ENCODE data around the gene BICDL2. TPM values are rescaled to one million over a fixed set of nuclear protein-coding genes. Genes with fewer than 3 reads are reported as not detected.

BICDL2 gene
- polyA plus RNA-seq, 4 donors: 19.1 to 47.8 (median 33.5) TPM

DNA sequence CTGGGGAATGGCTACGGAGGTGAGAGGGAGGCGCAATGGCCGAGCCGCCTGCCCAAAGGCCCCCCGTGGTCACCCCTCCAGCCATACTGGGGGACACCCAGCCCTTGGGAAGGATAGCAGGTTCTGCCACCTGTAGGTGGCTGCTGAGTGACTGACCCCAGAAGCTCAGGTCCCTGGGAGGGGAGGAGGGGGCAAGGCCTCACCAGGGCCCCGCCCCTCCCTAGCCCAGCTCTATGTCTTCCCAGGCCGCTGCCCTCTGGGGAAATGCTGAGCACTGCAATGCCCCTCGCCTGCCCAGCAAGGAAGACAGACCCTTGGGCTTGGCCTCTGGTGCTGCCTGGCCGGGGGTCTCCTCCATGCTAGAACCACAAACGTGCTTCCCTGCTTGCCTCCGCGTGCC, 35.4 kb downstream of the BICDL2 start:
- no peak for DNase-seq
- Histone ChIP-seq H3K4me3 (ENCODE audit: low read depth in 1 of 3, low read length in 3 of 3) (no peak overlapping the region), H3K27me3 (ENCODE audit: control insufficient read depth in 3 of 3, insufficient read depth in 3 of 3, low read length in 3 of 3) (no peaks in the 10 kb centered on the region), H3K9me3 (ENCODE audit: control insufficient read depth in 2 of 2, insufficient read depth in 1 of 2, low read depth in 1 of 2, low read length in 1 of 2) (no peaks in the 10 kb centered on the region), H3K36me3 (ENCODE audit: control insufficient read depth in 3 of 3, insufficient read depth in 2 of 3, low read depth in 1 of 3, low read length in 3 of 3) (peaks cover 0 to 48% (median 0%) of the 10 kb centered on the region in 3 donors), H3K27ac (ENCODE audit: low read depth in 1 of 3, low read length in 2 of 3) (no peak overlapping the region), H3K4me1 (ENCODE audit: control insufficient read depth in 3 of 3, insufficient read depth in 2 of 3, low read depth in 1 of 3, low read length in 2 of 3) (no peaks in the 10 kb centered on the region)
- no peak for FAIRE-seq
- WGBS, 3 donors: 79 to 91% (median 90%) methylated on average over 12 of the region's 12 CpGs

DNA sequence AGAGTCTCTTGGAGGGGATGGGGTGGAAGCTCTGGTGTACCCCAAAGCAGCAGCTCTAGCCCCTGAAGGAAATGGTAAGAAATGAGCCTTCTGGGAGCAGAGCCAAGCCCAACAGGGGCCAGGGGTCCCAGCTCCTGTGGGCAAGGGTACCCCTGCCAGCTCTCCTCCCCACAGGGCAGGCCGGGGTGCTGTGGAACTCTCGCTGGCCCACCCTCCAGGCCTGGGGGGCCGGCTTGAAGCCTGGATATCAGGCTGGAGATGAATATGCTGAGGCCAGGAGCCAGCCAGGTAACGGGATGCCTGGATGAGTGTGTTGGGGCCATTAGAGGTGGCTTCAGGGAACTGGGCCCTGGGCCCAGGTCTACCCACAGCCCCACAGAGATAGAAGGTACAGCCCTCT, 36.2 kb downstream of the BICDL2 start:
- H3K9me3 ChIP-seq (ENCODE audit: control insufficient read depth in 2 of 2, insufficient read depth in 1 of 2, low read depth in 1 of 2, low read length in 1 of 2): no peaks in the 10 kb centered on the region
- no peak for FAIRE-seq
- H3K27ac ChIP-seq (ENCODE audit: low read depth in 1 of 3, low read length in 2 of 3): no peak overlapping the region
- no peak for DNase-seq
- H3K4me3 ChIP-seq (ENCODE audit: low read depth in 1 of 3, low read length in 3 of 3): no peak overlapping the region
- H3K27me3 ChIP-seq (ENCODE audit: control insufficient read depth in 3 of 3, insufficient read depth in 3 of 3, low read length in 3 of 3): no peaks in the 10 kb centered on the region
- no peaks in the 10 kb centered on the region for H3K4me1 ChIP-seq (ENCODE audit: control insufficient read depth in 3 of 3, insufficient read depth in 2 of 3, low read depth in 1 of 3, low read length in 2 of 3)
- H3K36me3 ChIP-seq (ENCODE audit: control insufficient read depth in 3 of 3, insufficient read depth in 2 of 3, low read depth in 1 of 3, low read length in 3 of 3): peaks cover 0 to 43% (median 0%) of the 10 kb centered on the region in 3 donors
- WGBS, 3 donors: 76 to 87% (median 84%) methylated on average over 4 of the region's 4 CpGs

DNA sequence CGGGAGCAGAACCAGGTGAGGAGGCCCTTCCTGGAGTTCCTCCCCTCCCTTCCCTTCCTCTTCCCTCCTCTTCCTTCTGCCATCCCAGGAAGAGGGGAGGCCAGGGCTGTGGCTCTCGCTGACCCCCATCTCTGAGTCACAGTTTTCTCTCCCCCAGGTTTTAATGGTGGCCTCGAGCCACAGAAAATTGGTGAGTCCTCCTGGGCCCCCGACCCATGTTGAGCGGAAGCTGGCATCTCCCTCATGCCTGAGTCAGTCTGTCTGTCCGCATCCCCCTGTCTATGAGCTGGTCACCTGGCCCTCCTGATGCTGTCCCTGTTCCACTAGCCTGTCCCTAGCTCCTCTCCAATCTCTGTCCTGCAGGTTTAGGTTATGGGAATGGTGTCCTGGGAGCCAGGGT, 36.8 kb downstream of the BICDL2 start:
- DNase-seq: no peak
- no peak overlapping the region for H3K27ac ChIP-seq (ENCODE audit: low read depth in 1 of 3, low read length in 2 of 3)
- H3K36me3 ChIP-seq (ENCODE audit: control insufficient read depth in 3 of 3, insufficient read depth in 2 of 3, low read depth in 1 of 3, low read length in 3 of 3): peaks cover 0 to 43% (median 0%) of the 10 kb centered on the region in 3 donors
- WGBS, 3 donors: 88 to 93% (median 92%) methylated on average over 6 of the region's 6 CpGs
- H3K9me3 ChIP-seq (ENCODE audit: control insufficient read depth in 2 of 2, insufficient read depth in 1 of 2, low read depth in 1 of 2, low read length in 1 of 2): no peaks in the 10 kb centered on the region
- no peaks in the 10 kb centered on the region for H3K4me1 ChIP-seq (ENCODE audit: control insufficient read depth in 3 of 3, insufficient read depth in 2 of 3, low read depth in 1 of 3, low read length in 2 of 3)
- no peaks in the 10 kb centered on the region for H3K27me3 ChIP-seq (ENCODE audit: control insufficient read depth in 3 of 3, insufficient read depth in 3 of 3, low read length in 3 of 3)
- FAIRE-seq: no peak
- no peak overlapping the region for H3K4me3 ChIP-seq (ENCODE audit: low read depth in 1 of 3, low read length in 3 of 3)

GRCh38 chr16:2996298-2996697, 40.4 kb downstream of the BICDL2 start:
- DNase-seq: no peak
- Histone ChIP-seq H3K4me3 (ENCODE audit: low read depth in 1 of 3, low read length in 3 of 3) (no peak overlapping the region), H3K27me3 (ENCODE audit: control insufficient read depth in 3 of 3, insufficient read depth in 3 of 3, low read length in 3 of 3) (no peaks in the 10 kb centered on the region), H3K9me3 (ENCODE audit: control insufficient read depth in 2 of 2, insufficient read depth in 1 of 2, low read depth in 1 of 2, low read length in 1 of 2) (no peaks in the 10 kb centered on the region), H3K27ac (ENCODE audit: low read depth in 1 of 3, low read length in 2 of 3) (no peak overlapping the region), H3K36me3 (ENCODE audit: control insufficient read depth in 3 of 3, insufficient read depth in 2 of 3, low read depth in 1 of 3, low read length in 3 of 3) (peaks cover 0 to 47% (median 0%) of the 10 kb centered on the region in 3 donors), H3K4me1 (ENCODE audit: control insufficient read depth in 3 of 3, insufficient read depth in 2 of 3, low read depth in 1 of 3, low read length in 2 of 3) (no peaks in the 10 kb centered on the region)
- WGBS, 3 donors: 77 to 93% (median 81%) methylated on average over 12 to 13 of the region's 13 CpGs
- no peak for FAIRE-seq

- FAIRE-seq (no peak), DNase-seq (no peak)
- Histone ChIP-seq H3K36me3 (ENCODE audit: control insufficient read depth in 3 of 3, insufficient read depth in 2 of 3, low read depth in 1 of 3, low read length in 3 of 3) (peaks cover 0 to 15% (median 0%) of the 10 kb centered on the region in 3 donors), H3K9me3 (ENCODE audit: control insufficient read depth in 2 of 2, insufficient read depth in 1 of 2, low read depth in 1 of 2, low read length in 1 of 2) (no peaks in the 10 kb centered on the region), H3K27me3 (ENCODE audit: control insufficient read depth in 3 of 3, insufficient read depth in 3 of 3, low read length in 3 of 3) (peaks cover 0 to 4% (median 0%) of the 10 kb centered on the region in 3 donors), H3K4me1 (ENCODE audit: control insufficient read depth in 3 of 3, insufficient read depth in 2 of 3, low read depth in 1 of 3, low read length in 2 of 3) (no peaks in the 10 kb centered on the region), H3K27ac (ENCODE audit: low read depth in 1 of 3, low read length in 2 of 3) (no peak overlapping the region), H3K4me3 (ENCODE audit: low read depth in 1 of 3, low read length in 3 of 3) (no peak overlapping the region)
- WGBS, 3 donors: 82 to 86% (median 84%) methylated on average over 12 to 14 of the region's 14 CpGs
These were observed 44.2 kb downstream of the BICDL2 start for GRCh38 chr16:2992383-2993081.

- H3K36me3 ChIP-seq (ENCODE audit: control insufficient read depth in 3 of 3, insufficient read depth in 2 of 3, low read depth in 1 of 3, low read length in 3 of 3): peaks cover 0 to 15% (median 0%) of the 10 kb centered on the region in 3 donors
- WGBS, 3 donors: 70 to 81% (median 72%) methylated on average over 11 to 12 of the region's 12 CpGs
- no peaks in the 10 kb centered on the region for H3K9me3 ChIP-seq (ENCODE audit: control insufficient read depth in 2 of 2, insufficient read depth in 1 of 2, low read depth in 1 of 2, low read length in 1 of 2)
- no peaks in the 10 kb centered on the region for H3K4me1 ChIP-seq (ENCODE audit: control insufficient read depth in 3 of 3, insufficient read depth in 2 of 3, low read depth in 1 of 3, low read length in 2 of 3)
- H3K27me3 ChIP-seq (ENCODE audit: control insufficient read depth in 3 of 3, insufficient read depth in 3 of 3, low read length in 3 of 3): peaks cover 0 to 4% (median 0%) of the 10 kb centered on the region in 3 donors
- no peak for DNase-seq
- no peak for FAIRE-seq
- H3K27ac ChIP-seq (ENCODE audit: low read depth in 1 of 3, low read length in 2 of 3): no peak overlapping the region
- no peak overlapping the region for H3K4me3 ChIP-seq (ENCODE audit: low read depth in 1 of 3, low read length in 3 of 3)
These were observed 45.0 kb downstream of the BICDL2 start for GRCh38 chr16:2991566-2992261.

GRCh38 chr16:2990891-2991290, 45.9 kb downstream of the BICDL2 start:
- peaks cover 0 to 12% (median 0%) of the 10 kb centered on the region in 3 donors for H3K36me3 ChIP-seq (ENCODE audit: control insufficient read depth in 3 of 3, insufficient read depth in 2 of 3, low read depth in 1 of 3, low read length in 3 of 3)
- FAIRE-seq (no peak), DNase-seq (no peak)
- H3K27ac ChIP-seq (ENCODE audit: low read depth in 1 of 3, low read length in 2 of 3): no peak overlapping the region
- H3K27me3 ChIP-seq (ENCODE audit: control insufficient read depth in 3 of 3, insufficient read depth in 3 of 3, low read length in 3 of 3): peaks cover 0 to 4% (median 0%) of the 10 kb centered on the region in 3 donors
- no peak overlapping the region for H3K4me3 ChIP-seq (ENCODE audit: low read depth in 1 of 3, low read length in 3 of 3)
- H3K9me3 ChIP-seq (ENCODE audit: control insufficient read depth in 2 of 2, insufficient read depth in 1 of 2, low read depth in 1 of 2, low read length in 1 of 2): no peaks in the 10 kb centered on the region
- no peaks in the 10 kb centered on the region for H3K4me1 ChIP-seq (ENCODE audit: control insufficient read depth in 3 of 3, insufficient read depth in 2 of 3, low read depth in 1 of 3, low read length in 2 of 3)
- WGBS, 3 donors: 44 to 66% (median 61%) methylated on average over 6 to 10 of the region's 10 CpGs

DNA sequence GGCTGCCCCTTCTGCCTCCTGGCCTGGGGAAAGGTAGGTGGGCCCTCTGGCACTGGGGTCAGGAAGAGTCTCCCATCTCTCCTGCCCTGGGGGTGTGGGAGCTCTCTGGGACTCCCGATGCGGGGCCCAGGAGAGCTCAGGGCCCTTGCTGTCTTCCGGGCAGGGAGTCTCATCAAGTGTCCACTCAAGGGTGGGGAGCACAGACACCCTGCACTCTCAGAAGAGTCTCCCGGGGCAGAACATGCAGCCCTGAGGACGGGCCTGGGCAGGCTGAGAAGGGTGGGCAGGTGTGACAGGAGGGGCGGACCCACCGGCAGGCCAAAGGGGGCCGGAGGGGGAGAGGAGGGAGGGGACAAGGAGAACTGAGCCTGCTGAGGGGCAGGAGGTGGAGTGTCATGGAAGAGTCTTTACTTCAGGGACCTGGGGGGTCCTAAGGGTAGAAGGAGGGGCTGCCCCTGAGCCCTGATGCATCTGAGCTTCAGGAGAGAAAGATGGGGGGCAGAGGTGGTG, 48.1 kb downstream of the BICDL2 start:
- Histone ChIP-seq H3K36me3 (ENCODE audit: control insufficient read depth in 3 of 3, insufficient read depth in 2 of 3, low read depth in 1 of 3, low read length in 3 of 3) (peaks cover 0 to 11% (median 0%) of the 10 kb centered on the region in 3 donors), H3K4me1 (ENCODE audit: control insufficient read depth in 3 of 3, insufficient read depth in 2 of 3, low read depth in 1 of 3, low read length in 2 of 3) (no peaks in the 10 kb centered on the region), H3K9me3 (ENCODE audit: control insufficient read depth in 2 of 2, insufficient read depth in 1 of 2, low read depth in 1 of 2, low read length in 1 of 2) (no peaks in the 10 kb centered on the region), H3K27me3 (ENCODE audit: control insufficient read depth in 3 of 3, insufficient read depth in 3 of 3, low read length in 3 of 3) (peaks cover 0 to 4% (median 0%) of the 10 kb centered on the region in 3 donors), H3K4me3 (ENCODE audit: low read depth in 1 of 3, low read length in 3 of 3) (no peak overlapping the region), H3K27ac (ENCODE audit: low read depth in 1 of 3, low read length in 2 of 3) (no peak overlapping the region)
- FAIRE-seq: no peak
- 70 to 77% (median 73%) methylated on average over 8 of the region's 8 CpGs for WGBS, 3 donors
- DNase-seq: no peak

Data from small intestine (tissue), 7 donors.